Vagina (tissue), 2 donors: ENCODE data around the gene CTBS.

Source experiments
- CTCF ChIP-seq, 3 experiments: fragments of 450-650 bp in 2 of 3; fragments of 200-600 bp in 1 of 3; sonication (generic) in 1 of 3; IDR thresholded peaks; one replicate each; pipeline ENCODE4 v1.5.1; 2017 to 2019; ENCODE audit warnings: antibody characterized with exemption in 3 of 3, mild to moderate bottlenecking in 2 of 3, moderate library complexity in 2 of 3
- POLR2A ChIP-seq, 2 donors: fragments of 450-650 bp; IDR thresholded peaks; one replicate each; pipeline ENCODE4 v1.6.1; 2017; ENCODE audit warnings: antibody characterized with exemption in 2 of 2, mild to moderate bottlenecking in 2 of 2, moderate library complexity in 2 of 2
- POLR2AphosphoS5 ChIP-seq, 2 donors: sonication (generic); formaldehyde crosslinking; IDR thresholded peaks; one replicate each; pipeline ENCODE4 v1.9.0; 2017; ENCODE audit warnings: antibody characterized with exemption in 2 of 2, mild to moderate bottlenecking in 2 of 2, low read depth in 1 of 2; ENCODE audit not compliant: insufficient read depth in 1 of 2

GRCh38 chr1:84571150-84571535, 3.1 kb downstream of the CTBS start:
- TF ChIP-seq CTCF (IDR thresholded peaks at IDR 0.05): no peak
- no peak for TF ChIP-seq POLR2AphosphoS5 (IDR thresholded peaks at IDR 0.05; ENCODE audit: insufficient read depth in 1 of 2, low read depth in 1 of 2)
- TF ChIP-seq POLR2A (IDR thresholded peaks at IDR 0.05): no peak
